OCI-LY7 (cell line): Measurements from ENCODE around the gene PDZRN4. TPM values are rescaled to one million over a fixed set of nuclear protein-coding genes. Genes with fewer than 3 reads are reported as not detected.

Experiments used
- BruUV-seq: library from RNA; stranded (reverse); fragments of 400-500 nt; replicated peaks from 2 replicates; lab custom pipeline; 2021; lab: Mats Ljungman, UMichigan
- CTCF ChIA-PET: fragments of 300-600 bp; sonication (Branson Sonifier 250); formaldehyde crosslinking; loops from one replicate; lab custom pipeline; 2022; ENCODE audit warnings: antibody characterized with exemption; ENCODE audit not compliant: unreplicated experiment; lab: Charles Lee
- POLR2A ChIA-PET: fragments of 300-600 bp; sonication (Branson Sonifier 250); formaldehyde crosslinking; loops from one replicate; lab custom pipeline; 2022; ENCODE audit warnings: antibody characterized with exemption; lab: Charles Lee
- DNase-seq: peaks from one replicate; pipeline ENCODE4 v3.0.0-alpha.2; 2015; ENCODE audit warnings: low spot score
- H2AFZ ChIP-seq: fragments of 200-600 bp; sonication (generic), shearing (Covaris generic); 2 replicates; pipeline ENCODE4 v1.6.1; 2014; ENCODE audit warnings: mild to moderate bottlenecking, antibody characterized with exemption, low read length, moderate library complexity
- H3K27ac ChIP-seq: fragments of 200-600 bp; sonication (generic); 2 replicates; pipeline ENCODE4 v1.5.1; 2014; ENCODE audit warnings: mixed run types, low read depth, mild to moderate bottlenecking, moderate library complexity, low read length, inconsistent platforms; ENCODE audit not compliant: poor library complexity, severe bottlenecking
- H3K36me3 ChIP-seq: fragments of 200-600 bp; sonication (generic); 2 replicates; pipeline ENCODE4 v1.6.1; 2014; ENCODE audit warnings: mild to moderate bottlenecking, antibody characterized with exemption, low read length, moderate library complexity, mixed read lengths; ENCODE audit not compliant: insufficient read depth
- H3K4me1 ChIP-seq: fragments of 200-600 bp; sonication (generic); 2 replicates; pipeline ENCODE4 v1.5.1; 2014; ENCODE audit warnings: mild to moderate bottlenecking, low read length; ENCODE audit not compliant: insufficient read depth, poor library complexity, severe bottlenecking
- H3K4me2 ChIP-seq: fragments of 200-600 bp; sonication (generic); 2 replicates; pipeline ENCODE4 v1.6.1; 2014; ENCODE audit warnings: mild to moderate bottlenecking, low read length
- H3K4me3 ChIP-seq: fragments of 200-600 bp; sonication (generic); 2 replicates; pipeline ENCODE4 v1.5.1; 2014; ENCODE audit warnings: mild to moderate bottlenecking, low read depth, low read length; ENCODE audit not compliant: poor library complexity, severe bottlenecking
- H3K79me2 ChIP-seq: fragments of 200-600 bp; sonication (generic); 2 replicates; pipeline ENCODE4 v1.6.1; 2016; ENCODE audit warnings: low read depth, mild to moderate bottlenecking, low read length, moderate library complexity, mixed read lengths; ENCODE audit not compliant: insufficient read depth
- H3K9me2 ChIP-seq: fragments of 200-600 bp; sonication (generic); 2 replicates; pipeline ENCODE4 v1.6.1; 2016; ENCODE audit warnings: mild to moderate bottlenecking, low read length, mixed read lengths; ENCODE audit not compliant: insufficient read depth
- H3K9me3 ChIP-seq: fragments of 200-600 bp; sonication (generic); 2 replicates; pipeline ENCODE4 v1.6.1; 2014; ENCODE audit warnings: mild to moderate bottlenecking, mixed run types, low read length, mixed read lengths
- H4K20me1 ChIP-seq: fragments of 200-600 bp; sonication (generic); 2 replicates; pipeline ENCODE4 v1.6.1; 2014; ENCODE audit warnings: mild to moderate bottlenecking, antibody characterized with exemption, low read length, moderate library complexity, mixed read lengths; ENCODE audit not compliant: insufficient read depth
- EZH2phosphoT487 ChIP-seq: fragments of 200-600 bp; sonication (generic); IDR thresholded peaks from 2 replicates; pipeline ENCODE4 v1.6.1; 2018; ENCODE audit warnings: low read depth, borderline replicate concordance, mild to moderate bottlenecking, mixed run types, antibody characterized with exemption, low read length, moderate library complexity, mixed read lengths
- intact Hi-C: fragments of 100-400 bp; cut with micrococcal nuclease; formaldehyde crosslinking; loops from one replicate; pipeline ENCODE4 v1.10.0; 2022; ENCODE audit not compliant: unreplicated experiment
- total RNA-seq, 2 experiments: library from RNA; depleted of rRNA in 1 of 2; stranded (reverse); fragments of >200 nt in 1 of 2; shearing (Covaris generic) in 1 of 2; gene quantifications; 2 replicates each; pipeline ENCODE4 v1.2.3, GENCODE V29; 2014 to 2022
- TF ChIP-seq, protein P1 (sequence below): fragments of 200-600 bp; sonication (generic); conservative IDR thresholded peaks from 2 replicates; pipeline ENCODE4 v1.5.1; 2014; ENCODE audit warnings: mild to moderate bottlenecking, antibody characterized with exemption, low read length, moderate library complexity, mixed read lengths

The PDZRN4 gene
- total RNA-seq, 2 experiments from 2014 or later: 6.8 to 16.8 TPM

- TF ChIP-seq EZH2phosphoT487: no peak
- TF ChIP-seq, protein P1, sequence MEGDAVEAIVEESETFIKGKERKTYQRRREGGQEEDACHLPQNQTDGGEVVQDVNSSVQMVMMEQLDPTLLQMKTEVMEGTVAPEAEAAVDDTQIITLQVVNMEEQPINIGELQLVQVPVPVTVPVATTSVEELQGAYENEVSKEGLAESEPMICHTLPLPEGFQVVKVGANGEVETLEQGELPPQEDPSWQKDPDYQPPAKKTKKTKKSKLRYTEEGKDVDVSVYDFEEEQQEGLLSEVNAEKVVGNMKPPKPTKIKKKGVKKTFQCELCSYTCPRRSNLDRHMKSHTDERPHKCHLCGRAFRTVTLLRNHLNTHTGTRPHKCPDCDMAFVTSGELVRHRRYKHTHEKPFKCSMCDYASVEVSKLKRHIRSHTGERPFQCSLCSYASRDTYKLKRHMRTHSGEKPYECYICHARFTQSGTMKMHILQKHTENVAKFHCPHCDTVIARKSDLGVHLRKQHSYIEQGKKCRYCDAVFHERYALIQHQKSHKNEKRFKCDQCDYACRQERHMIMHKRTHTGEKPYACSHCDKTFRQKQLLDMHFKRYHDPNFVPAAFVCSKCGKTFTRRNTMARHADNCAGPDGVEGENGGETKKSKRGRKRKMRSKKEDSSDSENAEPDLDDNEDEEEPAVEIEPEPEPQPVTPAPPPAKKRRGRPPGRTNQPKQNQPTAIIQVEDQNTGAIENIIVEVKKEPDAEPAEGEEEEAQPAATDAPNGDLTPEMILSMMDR: no peak
- Histone ChIP-seq H3K4me3 (no peak overlapping the region), H3K27ac (no peak overlapping the region), H3K9me3 (no peaks in the 10 kb centered on the region), H3K4me1 (peaks cover 14% of the 10 kb centered on the region), H4K20me1 (no peaks in the 10 kb centered on the region), H3K36me3 (peaks cover 10% of the 10 kb centered on the region), H3K79me2 (no peaks in the 10 kb centered on the region), H3K9me2 (no peaks in the 10 kb centered on the region), H2AFZ (no peak overlapping the region), H3K4me2 (no peak overlapping the region)
- no TSS peak for BruUV-seq
- POLR2A ChIA-PET: interaction anchor here (0.6 kb wide), 2 partner anchors 454 to 1775 kb away, joined by 3 read pairs; no protein-coding TSS in a partner anchor
- no peak for DNase-seq
- CTCF ChIA-PET: no interaction called here
- intact Hi-C loops: loop anchor here (2.0 kb wide), 1 partner anchor 20 kb away; no protein-coding TSS in a partner anchor
These were observed 280.2 kb downstream of the PDZRN4 start for GRCh38 chr12:41468341-41468740.

- H3K9me2 ChIP-seq: no peaks in the 10 kb centered on the region
- CTCF ChIA-PET: no interaction called here
- no TSS peak for BruUV-seq
- no peaks in the 10 kb centered on the region for H3K9me3 ChIP-seq
- H3K79me2 ChIP-seq: no peaks in the 10 kb centered on the region
- no peak for TF ChIP-seq EZH2phosphoT487
- TF ChIP-seq, protein P1: no peak
- H3K4me1 ChIP-seq: peaks cover 14% of the 10 kb centered on the region
- H3K4me3 ChIP-seq: no peak overlapping the region
- H2AFZ ChIP-seq: no peak overlapping the region
- H3K27ac ChIP-seq: no peak overlapping the region
- H3K36me3 ChIP-seq: peaks cover 6% of the 10 kb centered on the region
- H3K4me2 ChIP-seq: no peak overlapping the region
- no peaks in the 10 kb centered on the region for H4K20me1 ChIP-seq
- DNase-seq: no peak
- intact Hi-C loops: loop anchor here (2.0 kb wide), 1 partner anchor 20 kb away; no protein-coding TSS in a partner anchor
- POLR2A ChIA-PET: interaction anchor here (0.6 kb wide), 1 partner anchor 453 kb away, joined by 3 read pairs; no protein-coding TSS in a partner anchor
These were observed 280.6 kb downstream of the PDZRN4 start for GRCh38 chr12:41468756-41469155.

DNA sequence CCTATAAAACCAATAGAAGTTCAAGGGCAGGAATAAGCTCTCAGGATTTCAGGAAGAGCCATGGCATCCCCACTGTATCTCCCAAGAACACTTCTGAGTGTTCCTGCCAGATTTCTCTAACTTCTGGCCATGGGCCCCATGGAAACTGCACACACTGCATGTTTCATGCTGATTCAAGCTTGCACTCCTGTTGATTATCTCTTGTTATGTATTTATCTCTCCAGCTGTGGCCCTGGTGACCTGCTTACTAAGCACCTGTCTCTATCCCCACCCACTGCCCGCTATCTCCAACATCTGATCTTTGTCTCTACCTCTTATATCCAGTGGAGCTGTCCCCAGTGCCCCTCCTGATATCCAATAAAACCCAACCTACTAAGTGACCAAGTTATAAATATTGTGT, 285.3 kb downstream of the PDZRN4 start:
- POLR2A ChIA-PET: interaction anchor here (0.6 to 1.0 kb wide), 3 partner anchors 16 to 1327 kb away, joined by 3 to 4 read pairs (median 3); no protein-coding TSS in a partner anchor

More for the DNA sequence above, 285.3 kb downstream of the PDZRN4 start:
- TF ChIP-seq, protein P1: no peak
- TF ChIP-seq EZH2phosphoT487: no peak
- intact Hi-C loops: no loop called here
- Histone ChIP-seq H3K27ac (no peak overlapping the region), H3K4me1 (peaks cover 11% of the 10 kb centered on the region), H3K36me3 (no peaks in the 10 kb centered on the region), H3K79me2 (no peaks in the 10 kb centered on the region), H3K9me2 (no peaks in the 10 kb centered on the region), H3K4me3 (no peak overlapping the region), H3K4me2 (no peak overlapping the region), H2AFZ (no peak overlapping the region), H4K20me1 (no peaks in the 10 kb centered on the region), H3K9me3 (no peaks in the 10 kb centered on the region)
- DNase-seq: no peak
- no TSS peak for BruUV-seq
- CTCF ChIA-PET: no interaction called here
